Fibroblast of mammary gland (primary cell): ENCODE results near the gene TAB2.
A peak's percentile ranks its signal among the peaks of the same experiment; 100 is the strongest.

Experiments used
- DNase-seq: peaks from one replicate; pipeline ENCODE4 v3.0.0-alpha.2; 2010; ENCODE audit warnings: low read depth
- H3K4me3 ChIP-seq: 2 replicates; pipeline ENCODE4 v1.5.1; 2011; ENCODE audit warnings: low read depth, mild to moderate bottlenecking, low read length, moderate library complexity; ENCODE audit not compliant: control insufficient read depth
- CTCF ChIP-seq: conservative IDR thresholded peaks from 2 replicates; pipeline ENCODE4 v1.5.1; 2011; ENCODE audit warnings: low read depth, low read length, inconsistent platforms; ENCODE audit not compliant: control insufficient read depth, insufficient read depth

Gene TAB2

GRCh38 chr6:149317644-149318571, at the start of gene TAB2:
TAB2 (plus strand) TSS chr6:149317712; CDS start chr6:149369998, 52,286 bp downstream.
- TF ChIP-seq CTCF, result no peak
- H3K4me3 ChIP-seq, result peak within 1 kb of the TSS; percentile 79
- no peak for DNase-seq

- no peak for TF ChIP-seq CTCF
- DNase-seq, result no peak
- H3K4me3 ChIP-seq, result no peak overlapping the region
Observed at GRCh38 chr6:149268146-149268545, 49.4 kb upstream of the TAB2 start.

GRCh38 chr6:149268768-149269167, 48.7 kb upstream of the TAB2 start:
- no peak for TF ChIP-seq CTCF

GRCh38 chr6:149270616-149271015, 46.9 kb upstream of the TAB2 start:
- no peak for TF ChIP-seq CTCF
- DNase-seq, result no peak
- H3K4me3 ChIP-seq, result no peak overlapping the region

More at GRCh38 chr6:149268768-149269167, 48.7 kb upstream of the TAB2 start:
- peak; percentile 20 for DNase-seq
- H3K4me3 ChIP-seq, result no peak overlapping the region

GRCh38 chr6:149271348-149272340, 45.9 kb upstream of the TAB2 start:
- no peak for TF ChIP-seq CTCF
- peak; percentile 66 for DNase-seq
- no peak overlapping the region for H3K4me3 ChIP-seq

GRCh38 chr6:149273318-149273717, 44.2 kb upstream of the TAB2 start:
- H3K4me3 ChIP-seq, result no peak overlapping the region
- TF ChIP-seq CTCF, result no peak
- no peak for DNase-seq
